Natural killer cell (primary cell): ENCODE data around the gene OPRL1. TPM values are rescaled to one million over a fixed set of nuclear protein-coding genes. Genes with fewer than 3 reads are reported as not detected.
A peak's percentile ranks its signal among the peaks of the same experiment; 100 is the strongest.

Experiments
- ATAC-seq, 3 donors: fragments of 150-1000 bp in 2 of 3; fragments of 200-7000 bp in 1 of 3; cut with Tn5 transposase; 1 replicate in 1 of 3; 2 replicates in 2 of 3; pipeline ENCODE4 v1.10.0; 2021; ENCODE audit warnings: mild to moderate bottlenecking in 2 of 3, moderate library complexity in 2 of 3
- DNase-seq, 2 donors: peaks; one replicate each; pipeline versions ENCODE4 v3.0.0 to v3.0.0-alpha.2; 2013 to 2021; ENCODE audit warnings: mixed read lengths in 1 of 2
- H3K27ac ChIP-seq: one replicate; pipeline ENCODE4 v1.5.1; 2013; ENCODE audit warnings: mild to moderate bottlenecking, low read length
- H3K27me3 ChIP-seq: one replicate; pipeline ENCODE4 v1.6.1; 2013; ENCODE audit warnings: low read length; ENCODE audit not compliant: control insufficient read depth, insufficient read depth
- H3K36me3 ChIP-seq: one replicate; pipeline ENCODE4 v1.6.1; 2013; ENCODE audit warnings: low read length; ENCODE audit not compliant: control insufficient read depth, insufficient read depth
- H3K4me1 ChIP-seq: one replicate; pipeline ENCODE4 v1.6.1; 2013; ENCODE audit warnings: low read length; ENCODE audit not compliant: control insufficient read depth, insufficient read depth
- H3K4me3 ChIP-seq: one replicate; pipeline ENCODE4 v1.5.1; 2013; ENCODE audit warnings: low read length
- H3K9me3 ChIP-seq: one replicate; pipeline ENCODE4 v1.6.1; 2013; ENCODE audit warnings: low read length; ENCODE audit not compliant: control insufficient read depth, insufficient read depth
- H3K27ac Mint-ChIP-seq, 2 donors: one replicate each; pipeline ENCODE4 v1.8.0; 2022; ENCODE audit warnings: mild to moderate bottlenecking in 2 of 2, mixed read lengths in 2 of 2, moderate library complexity in 1 of 2
- H3K27me3 Mint-ChIP-seq, 2 donors: one replicate each; pipeline ENCODE4 v1.8.0; 2022; ENCODE audit warnings: low read depth in 2 of 2, mixed read lengths in 2 of 2
- H3K36me3 Mint-ChIP-seq: one replicate; pipeline ENCODE4 v1.8.0; 2022; ENCODE audit warnings: mixed read lengths
- H3K4me1 Mint-ChIP-seq, 2 donors: one replicate each; pipeline ENCODE4 v1.8.0; 2022; ENCODE audit warnings: mixed read lengths in 2 of 2
- H3K4me3 Mint-ChIP-seq: one replicate; pipeline ENCODE4 v1.8.0; 2022; ENCODE audit warnings: mild to moderate bottlenecking, moderate library complexity, mixed read lengths
- H3K9me3 Mint-ChIP-seq, 2 donors: one replicate each; pipeline ENCODE4 v1.8.0; 2022; ENCODE audit warnings: mixed read lengths in 2 of 2
- WGBS: methylation state at CpG from one replicate; pipeline ENCODE4 v1.1.7; 2013; ENCODE audit warnings: missing lambda C conversion rate; ENCODE audit not compliant: insufficient coverage; 5-methylcytosine and 5-hydroxymethylcytosine counted together
- intact Hi-C: fragments of 100-400 bp; cut with micrococcal nuclease; formaldehyde crosslinking; loops from one replicate; pipeline ENCODE4 v1.14.2; 2022
- total RNA-seq, 4 donors: library from RNA; stranded (reverse); fragments of 120-200 nt in 1 of 4; gene quantifications; one replicate each; pipeline versions ENCODE4 v1.2.3 to v1.2.4, GENCODE V29; 2013 to 2022
- TF ChIP-seq, protein P1 (sequence below): fragments of 200-600 bp; IDR thresholded peaks from one replicate; pipeline ENCODE4 v1.8.0; 2022; ENCODE audit warnings: antibody characterized with exemption

Gene OPRL1
- total RNA-seq, 3 donors from 2014 or later (not counting 1 experiment from before 2014, with no cell fraction given) = 1.2 to 2.2 (median 1.4) TPM

DNA sequence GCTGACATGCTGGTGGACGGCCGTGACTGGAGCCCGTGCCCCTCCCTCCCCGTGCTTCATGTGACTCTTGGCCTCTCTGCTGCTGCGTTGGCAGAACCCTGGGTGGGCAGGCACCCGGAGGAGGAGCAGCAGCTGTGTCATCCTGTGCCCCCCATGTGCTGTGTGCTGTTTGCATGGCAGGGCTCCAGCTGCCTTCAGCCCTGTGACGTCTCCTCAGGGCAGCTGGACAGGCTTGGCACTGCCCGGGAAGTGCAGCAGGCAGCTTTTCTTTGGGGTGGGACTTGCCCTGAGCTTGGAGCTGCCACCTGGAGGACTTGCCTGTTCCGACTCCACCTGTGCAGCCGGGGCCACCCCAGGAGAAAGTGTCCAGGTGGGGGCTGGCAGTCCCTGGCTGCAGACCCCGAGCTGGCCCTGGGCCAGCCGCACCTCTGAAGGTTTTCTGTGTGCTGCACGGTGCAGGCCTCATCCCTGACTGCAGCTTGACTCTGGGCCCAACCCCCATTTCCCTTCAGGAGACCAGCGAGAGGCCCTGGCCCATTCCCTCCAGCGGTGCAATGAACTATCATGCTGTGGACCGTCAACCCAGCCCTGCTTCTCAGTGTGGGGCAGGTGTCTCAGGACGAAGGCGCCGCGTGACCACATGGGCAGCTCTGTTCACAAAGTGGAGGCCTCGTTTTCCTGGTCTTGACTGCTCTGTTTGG, 19.4 kb downstream of the OPRL1 start:
- Histone ChIP-seq H3K36me3 (no peaks in the 10 kb centered on the region), H3K4me1 (peaks cover 41% of the 10 kb centered on the region), H3K27ac (no peak overlapping the region), H3K9me3 (no peaks in the 10 kb centered on the region), H3K4me3 (no peak overlapping the region), H3K27me3 (peaks cover 17% of the 10 kb centered on the region)
- no peak overlapping the region for H3K4me3 Mint-ChIP-seq
- TF ChIP-seq, protein P1, sequence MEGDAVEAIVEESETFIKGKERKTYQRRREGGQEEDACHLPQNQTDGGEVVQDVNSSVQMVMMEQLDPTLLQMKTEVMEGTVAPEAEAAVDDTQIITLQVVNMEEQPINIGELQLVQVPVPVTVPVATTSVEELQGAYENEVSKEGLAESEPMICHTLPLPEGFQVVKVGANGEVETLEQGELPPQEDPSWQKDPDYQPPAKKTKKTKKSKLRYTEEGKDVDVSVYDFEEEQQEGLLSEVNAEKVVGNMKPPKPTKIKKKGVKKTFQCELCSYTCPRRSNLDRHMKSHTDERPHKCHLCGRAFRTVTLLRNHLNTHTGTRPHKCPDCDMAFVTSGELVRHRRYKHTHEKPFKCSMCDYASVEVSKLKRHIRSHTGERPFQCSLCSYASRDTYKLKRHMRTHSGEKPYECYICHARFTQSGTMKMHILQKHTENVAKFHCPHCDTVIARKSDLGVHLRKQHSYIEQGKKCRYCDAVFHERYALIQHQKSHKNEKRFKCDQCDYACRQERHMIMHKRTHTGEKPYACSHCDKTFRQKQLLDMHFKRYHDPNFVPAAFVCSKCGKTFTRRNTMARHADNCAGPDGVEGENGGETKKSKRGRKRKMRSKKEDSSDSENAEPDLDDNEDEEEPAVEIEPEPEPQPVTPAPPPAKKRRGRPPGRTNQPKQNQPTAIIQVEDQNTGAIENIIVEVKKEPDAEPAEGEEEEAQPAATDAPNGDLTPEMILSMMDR = no peak
- H3K27ac Mint-ChIP-seq = no peak overlapping the region
- H3K36me3 Mint-ChIP-seq = no peaks in the 10 kb centered on the region
- 94% methylated on average over 21 of the region's 21 CpGs for WGBS
- H3K27me3 Mint-ChIP-seq = peaks cover 14 to 27% of the 10 kb centered on the region in 2 donors
- H3K4me1 Mint-ChIP-seq = peaks cover 0 to 19% of the 10 kb centered on the region in 2 donors
- intact Hi-C loops = no loop called here
- no peak for DNase-seq
- peaks cover 4 to 5% of the 10 kb centered on the region in 2 donors for H3K9me3 Mint-ChIP-seq
- ATAC-seq = no peak

DNA sequence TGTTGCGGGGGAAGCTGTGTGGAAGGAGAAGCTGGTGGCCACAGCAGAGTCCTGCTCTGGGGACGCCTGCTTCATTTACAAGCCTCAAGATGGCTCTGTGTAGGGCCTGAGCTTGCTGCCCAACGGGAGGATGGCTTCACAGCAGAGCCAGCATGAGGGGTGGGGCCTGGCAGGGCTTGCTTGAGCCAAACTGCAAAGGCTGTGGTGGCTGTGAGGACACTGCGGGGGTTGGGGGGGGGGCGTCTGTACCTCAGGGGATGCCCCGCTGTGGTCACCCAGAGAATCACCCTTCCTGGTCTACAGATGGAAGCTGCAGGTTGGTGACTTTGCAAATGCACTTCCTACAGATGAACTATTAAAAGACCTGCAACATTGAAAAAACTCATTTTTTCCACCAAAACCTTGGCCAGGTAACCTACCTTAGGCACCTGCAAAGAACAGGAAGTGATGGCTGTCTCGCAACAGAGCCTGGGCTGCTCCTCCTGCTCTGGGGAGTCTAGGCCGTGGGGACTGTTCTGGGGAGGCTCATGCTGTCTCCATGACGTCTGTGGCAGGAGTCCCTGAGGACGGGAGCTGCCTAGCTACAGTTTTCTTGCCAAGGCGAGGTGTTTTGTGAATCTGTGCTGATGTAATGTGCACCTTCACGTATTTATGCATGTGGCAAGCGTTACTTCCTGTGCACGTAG, 20.1 kb downstream of the OPRL1 start:
- H3K27me3 ChIP-seq = peaks cover 17% of the 10 kb centered on the region
- H3K4me1 ChIP-seq = peaks cover 41% of the 10 kb centered on the region
- DNase-seq = peak in 1 of 2 donors; percentile 58
- H3K9me3 Mint-ChIP-seq = peaks cover 4 to 5% of the 10 kb centered on the region in 2 donors
- H3K4me1 Mint-ChIP-seq = peaks cover 0 to 19% of the 10 kb centered on the region in 2 donors
- H3K27ac ChIP-seq = no peak overlapping the region
- no peak overlapping the region for H3K4me3 ChIP-seq
- H3K27me3 Mint-ChIP-seq = peaks cover 14 to 27% of the 10 kb centered on the region in 2 donors
- H3K4me3 Mint-ChIP-seq = no peak overlapping the region
- ATAC-seq = peak in 2 of 3 donors; percentile 24 to 35
- H3K36me3 Mint-ChIP-seq = no peaks in the 10 kb centered on the region
- TF ChIP-seq, protein P1 = no peak
- H3K9me3 ChIP-seq = no peaks in the 10 kb centered on the region
- no peak overlapping the region for H3K27ac Mint-ChIP-seq
- 57% methylated on average over 12 of the region's 14 CpGs for WGBS
- H3K36me3 ChIP-seq = no peaks in the 10 kb centered on the region
- intact Hi-C loops = no loop called here

DNA sequence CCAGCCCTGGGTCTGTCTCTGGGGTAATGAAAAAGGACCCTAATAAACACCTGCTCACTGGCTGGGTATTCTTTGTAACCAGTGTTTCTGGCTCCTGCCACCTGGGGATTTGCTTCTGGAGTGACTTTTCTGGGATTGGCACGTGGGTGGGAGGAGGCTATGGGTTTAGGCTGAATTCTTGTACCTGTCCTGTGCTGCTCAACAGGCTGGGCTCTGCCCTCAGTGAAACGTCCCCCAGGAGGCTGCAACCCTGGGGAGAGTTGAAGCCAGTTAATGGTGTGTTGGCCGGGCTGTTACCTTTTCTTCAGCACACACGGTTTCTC, 20.6 kb downstream of the OPRL1 start:
- Mint-ChIP-seq H3K36me3 (no peaks in the 10 kb centered on the region), H3K4me3 (no peak overlapping the region), H3K9me3 (peaks cover 4 to 5% of the 10 kb centered on the region in 2 donors), H3K4me1 (peaks cover 0 to 19% of the 10 kb centered on the region in 2 donors), H3K27me3 (peaks cover 14 to 27% of the 10 kb centered on the region in 2 donors), H3K27ac (no peak overlapping the region)
- TF ChIP-seq, protein P1 = no peak
- DNase-seq (no peak), ATAC-seq (no peak)
- 82% methylated on average over 4 of the region's 4 CpGs for WGBS
- H3K4me1 ChIP-seq = peaks cover 41% of the 10 kb centered on the region
- no peak overlapping the region for H3K27ac ChIP-seq
- H3K36me3 ChIP-seq = no peaks in the 10 kb centered on the region
- no peaks in the 10 kb centered on the region for H3K9me3 ChIP-seq
- no peak overlapping the region for H3K4me3 ChIP-seq
- peaks cover 17% of the 10 kb centered on the region for H3K27me3 ChIP-seq
- intact Hi-C loops = no loop called here
